Measurements from ENCODE around the gene HIPK2.

The HIPK2 gene

DNA sequence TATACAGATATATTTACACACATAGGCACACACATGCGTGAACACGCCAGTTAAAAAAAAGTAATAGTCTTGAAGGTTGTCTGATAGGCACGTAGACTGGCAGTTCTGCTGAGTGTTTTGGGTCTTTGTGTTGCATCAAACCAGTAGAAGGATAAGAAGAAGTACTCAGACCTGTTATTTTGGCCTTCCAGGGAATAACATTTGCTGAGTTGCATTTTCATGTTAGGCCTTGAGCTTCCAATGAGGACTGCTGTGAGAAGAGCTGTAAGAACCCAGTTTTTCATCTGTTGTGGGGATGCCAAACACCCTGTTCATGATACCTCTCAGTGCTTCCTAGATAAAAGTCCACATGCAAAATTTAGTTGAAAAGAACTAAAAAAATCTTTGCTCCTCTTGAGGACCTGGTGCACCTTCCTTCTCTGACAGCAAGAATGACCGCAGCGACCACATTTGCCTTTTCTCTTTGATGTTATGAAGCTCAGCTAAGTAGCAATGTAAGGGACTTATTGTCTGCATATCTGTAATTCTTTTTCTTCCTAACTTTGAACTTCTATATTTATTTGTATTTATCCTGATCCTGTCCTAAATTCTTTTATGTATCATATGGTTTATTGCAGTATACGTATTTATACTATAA is 27.2 kb downstream of the HIPK2 start:
- no peak for DNase-seq

- no peak for DNase-seq
Observed at GRCh38 chr7:139749545-139749944, 28.3 kb downstream of the HIPK2 start.

GRCh38 chr7:139748941-139749340 is 28.9 kb downstream of the HIPK2 start:
- DNase-seq = no peak

DNA sequence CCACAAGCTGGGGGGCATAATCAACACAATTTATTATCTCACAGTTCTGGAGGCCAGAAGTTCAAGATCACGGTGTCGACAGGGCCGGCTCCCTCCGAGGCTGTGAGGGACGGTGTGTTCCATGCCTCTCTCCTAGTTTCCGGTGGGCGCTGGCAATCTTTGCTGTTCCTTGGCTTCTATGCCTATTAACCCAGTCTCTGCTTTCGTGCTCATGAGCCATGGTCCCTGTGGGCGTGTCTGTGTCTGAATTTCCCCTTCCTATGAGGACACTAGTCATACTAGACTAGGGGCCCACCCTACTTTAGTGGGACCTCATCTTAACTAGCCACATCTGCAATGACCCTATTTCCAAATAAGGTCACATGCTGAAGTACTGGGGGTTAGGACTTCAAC is 29.4 kb downstream of the HIPK2 start:
- DNase-seq = no peak

DNA sequence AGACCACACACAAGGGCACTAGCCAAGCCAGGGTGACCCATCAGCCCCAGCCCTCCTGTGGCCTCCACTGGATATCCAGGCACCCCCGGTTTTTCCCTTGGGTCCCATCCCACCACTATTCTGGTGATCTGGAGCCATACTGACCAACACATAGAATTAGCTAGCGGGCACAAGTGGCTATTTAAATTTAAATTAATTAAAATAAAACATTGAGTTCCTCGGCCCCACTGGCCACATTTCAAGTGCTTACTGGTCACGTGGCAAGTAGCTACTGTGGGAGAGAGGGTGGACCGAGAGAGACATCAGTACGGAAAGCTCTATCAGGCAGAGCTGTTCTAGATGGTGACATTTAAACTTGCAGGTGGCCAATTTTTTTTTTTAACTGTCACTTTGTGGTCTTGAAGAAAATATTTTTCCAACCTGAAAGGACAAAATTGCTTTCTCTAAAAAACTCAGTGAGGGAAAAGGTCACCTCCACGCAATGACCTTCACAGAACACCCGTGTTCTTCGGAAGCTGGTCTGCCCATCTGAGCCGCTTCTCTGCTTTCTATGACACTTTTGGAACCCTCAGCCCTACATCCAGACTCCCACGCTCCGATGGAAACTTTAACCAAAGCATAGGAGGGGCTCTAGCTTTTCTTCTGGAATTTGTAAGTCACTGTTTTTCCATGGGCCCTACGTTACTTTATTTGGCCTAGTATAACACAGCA is 30.0 kb downstream of the HIPK2 start:
- DNase-seq = no peak

DNA sequence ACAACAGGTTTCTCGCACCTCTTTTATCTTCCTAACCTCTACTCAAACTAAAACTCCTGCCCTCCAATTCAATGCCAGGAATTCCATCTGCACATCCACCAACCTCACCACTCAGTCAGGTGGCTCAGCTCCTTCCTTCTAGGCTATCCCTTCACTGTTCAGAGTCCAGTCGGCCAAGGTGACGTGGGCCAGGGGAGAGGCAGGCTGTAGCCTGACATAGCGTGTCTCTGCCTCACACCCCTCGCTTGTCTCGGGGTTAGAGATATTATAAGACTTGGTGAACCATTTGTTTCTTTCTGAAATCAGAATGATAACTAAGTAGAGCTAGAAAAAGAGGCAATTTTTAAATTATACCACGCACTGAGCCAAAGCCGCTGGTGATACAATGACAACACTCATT is 31.1 kb downstream of the HIPK2 start:
- no peak for DNase-seq

- no peak for DNase-seq
Observed at GRCh38 chr7:139745678-139746143, 32.1 kb downstream of the HIPK2 start.

GRCh38 chr7:139744768-139745677 is 32.8 kb downstream of the HIPK2 start:
- DNase-seq = no peak

- DNase-seq = no peak
Observed at GRCh38 chr7:139743967-139744767, 33.6 kb downstream of the HIPK2 start.

GRCh38 chr7:139743267-139743966 is 34.4 kb downstream of the HIPK2 start:
- DNase-seq = no peak

- DNase-seq = no peak
Observed at GRCh38 chr7:139741789-139742344, 35.9 kb downstream of the HIPK2 start.

DNA sequence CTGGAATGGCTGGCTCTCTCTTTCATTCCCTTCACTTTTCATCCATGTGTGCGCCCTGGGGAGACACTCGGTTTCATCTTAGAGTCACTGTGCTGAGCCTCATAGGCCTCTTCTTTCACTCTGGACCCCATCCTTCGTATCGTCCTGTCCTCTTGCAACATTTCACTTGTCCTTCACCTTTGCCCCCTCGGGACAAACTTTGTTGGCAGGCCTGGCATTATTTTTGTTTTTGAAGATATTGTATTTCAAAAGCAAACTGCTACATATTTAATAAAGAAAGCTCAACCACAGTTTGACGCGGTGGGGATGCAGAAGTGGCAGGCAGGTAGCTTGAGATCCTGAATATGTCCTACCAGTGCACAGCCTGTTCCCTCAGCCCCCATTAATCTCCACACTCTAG is 36.6 kb downstream of the HIPK2 start:
- DNase-seq = no peak

- no peak for DNase-seq
Observed at GRCh38 chr7:139739863-139740597, 37.8 kb downstream of the HIPK2 start.

DNA sequence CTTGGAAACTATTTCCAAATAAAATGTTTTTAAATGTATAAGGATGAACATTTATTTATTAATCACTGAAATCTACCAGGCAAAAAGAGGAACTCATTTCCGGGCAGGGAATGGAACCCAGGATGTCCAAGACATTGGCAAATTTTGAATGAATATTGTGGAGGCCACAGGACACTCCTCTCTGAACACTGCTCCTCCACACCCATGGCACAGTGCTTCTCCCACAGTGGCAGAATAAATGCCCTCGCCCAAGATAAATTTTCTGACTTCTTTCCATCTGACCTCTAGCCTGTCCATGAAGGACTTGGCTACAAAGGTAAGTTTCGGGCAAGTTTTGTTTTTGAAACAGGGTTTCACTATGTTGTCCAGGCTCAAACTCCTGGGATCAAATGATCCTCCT is 39.0 kb downstream of the HIPK2 start:
- no peak for DNase-seq

DNA sequence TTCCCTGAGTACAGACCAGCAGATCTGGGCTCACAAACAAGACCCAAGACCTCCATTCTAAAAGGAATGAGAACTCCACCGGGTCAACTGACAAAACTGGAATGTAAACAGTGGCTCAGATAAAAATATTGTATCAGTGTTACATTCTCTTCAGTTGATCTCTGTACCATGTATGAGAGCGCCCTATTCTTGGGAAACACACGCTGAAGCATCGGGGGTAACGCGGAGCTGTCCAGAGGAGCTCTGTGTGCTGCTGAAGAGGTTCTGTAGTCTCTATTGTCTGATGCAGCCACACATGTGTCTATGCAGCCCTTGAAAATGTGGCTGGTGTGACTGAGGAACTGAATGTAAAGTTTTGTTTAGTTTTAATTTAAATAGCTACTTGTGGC is 39.7 kb downstream of the HIPK2 start:
- DNase-seq = no peak

DNA sequence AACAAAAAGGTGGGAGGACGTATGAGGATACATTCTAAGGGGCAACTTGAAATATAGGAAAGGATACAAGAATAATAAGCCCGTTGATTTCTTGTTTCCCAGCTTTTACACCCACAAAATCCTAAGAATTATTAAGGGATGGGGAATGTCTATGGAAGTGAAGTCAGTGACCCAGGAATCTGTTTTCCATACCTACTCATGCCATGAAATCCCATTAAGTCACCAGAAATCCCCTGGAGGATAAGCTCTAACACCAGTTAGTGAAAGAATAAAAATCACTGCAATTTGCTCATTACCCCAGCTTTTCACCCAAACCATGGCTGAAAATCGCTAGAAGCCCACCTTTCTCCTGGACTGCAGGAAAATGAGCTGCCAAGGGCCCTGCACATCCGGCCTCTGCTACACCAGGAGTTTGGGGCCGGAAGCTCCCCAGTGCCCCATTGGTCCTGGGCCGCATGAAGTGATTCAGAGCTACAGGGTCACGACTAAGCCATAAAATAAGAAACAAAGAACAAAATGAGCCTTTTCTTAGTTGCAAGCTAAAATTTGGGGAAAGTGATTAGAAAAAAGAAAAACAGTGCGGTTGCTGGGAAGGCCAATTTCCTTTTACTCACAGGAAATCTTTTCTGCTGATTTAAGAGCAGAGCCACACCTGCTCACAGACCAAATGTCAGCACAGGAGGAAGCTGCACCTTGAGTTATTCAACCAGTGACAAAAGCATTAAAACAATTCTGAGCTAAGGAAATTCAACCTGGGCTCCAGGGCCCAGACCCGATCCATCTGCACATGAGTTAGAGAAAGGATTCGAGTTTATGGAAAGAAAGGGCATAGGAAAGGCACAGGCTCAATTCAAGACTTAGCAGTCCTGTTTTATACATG is 40.3 kb downstream of the HIPK2 start:
- no peak for DNase-seq

GRCh38 chr7:139735912-139736595 is 41.7 kb downstream of the HIPK2 start:
- no peak for DNase-seq

GRCh38 chr7:139735466-139735865 is 42.3 kb downstream of the HIPK2 start:
- no peak for DNase-seq

GRCh38 chr7:139734395-139734794 is 43.4 kb downstream of the HIPK2 start:
- DNase-seq = no peak
